Cortex of kidney (tissue), 1 donor: ENCODE measurements around the gene DCHS1.

Experiments
- DNase-seq: peaks from one replicate; lab custom pipeline; 2025; lab: John Stamatoyannopoulos, UW

Gene DCHS1

DNA sequence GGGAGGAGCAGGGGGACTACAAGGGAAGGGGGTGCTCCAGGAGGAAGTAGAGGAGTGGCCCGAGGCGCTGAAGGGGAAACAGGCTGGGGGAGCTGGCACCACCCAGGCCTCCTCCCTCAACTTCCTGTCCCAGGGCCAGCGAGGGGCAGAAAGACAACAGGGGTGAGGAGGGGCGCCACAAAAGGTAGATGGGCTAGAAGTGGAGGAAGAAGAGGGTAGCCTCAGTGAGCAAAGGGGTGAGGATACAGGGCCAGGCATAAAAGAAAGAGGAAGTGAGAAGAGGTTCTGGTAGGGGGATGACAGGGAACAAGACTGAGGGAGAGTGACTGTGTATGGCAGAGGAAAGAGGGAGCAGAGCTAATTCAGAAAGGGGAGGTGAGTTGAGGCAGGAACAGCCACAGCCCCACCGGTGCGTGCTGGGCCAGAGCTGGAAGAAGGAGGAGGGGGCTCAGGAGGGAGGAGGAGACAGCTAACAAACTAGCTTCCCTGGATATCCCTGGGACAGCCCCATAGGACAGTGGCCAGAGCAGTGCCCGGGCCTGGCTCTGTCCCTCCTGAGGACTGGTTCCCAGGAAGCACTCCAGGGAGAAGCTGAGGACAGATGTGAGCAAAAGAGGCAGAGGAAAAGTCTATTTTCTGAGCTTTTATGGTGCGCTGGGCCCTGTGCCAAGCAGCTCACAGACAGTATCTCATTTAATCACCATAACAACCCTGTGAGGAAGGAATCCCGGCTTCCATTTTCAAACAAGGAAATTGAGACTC is 8.5 kb downstream of the DCHS1 start:
- no peak for DNase-seq

DNA sequence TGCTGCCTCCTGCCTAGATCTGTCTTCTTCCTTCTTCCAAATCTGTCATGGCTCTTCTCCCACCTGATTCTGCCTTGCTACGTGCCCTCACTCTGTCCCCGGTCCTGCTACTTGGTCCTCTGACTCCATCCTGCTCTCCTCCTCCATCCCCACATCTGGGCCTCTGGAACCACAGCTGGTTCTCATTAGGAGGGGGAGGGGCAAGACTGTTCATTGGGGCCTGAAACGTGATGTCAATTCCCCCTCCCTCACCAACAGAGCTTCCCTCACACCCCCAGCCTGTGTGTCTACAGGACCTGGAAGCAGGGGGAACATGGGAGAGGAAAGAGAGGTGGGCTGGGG is 9.1 kb downstream of the DCHS1 start:
- DNase-seq = no peak

DNA sequence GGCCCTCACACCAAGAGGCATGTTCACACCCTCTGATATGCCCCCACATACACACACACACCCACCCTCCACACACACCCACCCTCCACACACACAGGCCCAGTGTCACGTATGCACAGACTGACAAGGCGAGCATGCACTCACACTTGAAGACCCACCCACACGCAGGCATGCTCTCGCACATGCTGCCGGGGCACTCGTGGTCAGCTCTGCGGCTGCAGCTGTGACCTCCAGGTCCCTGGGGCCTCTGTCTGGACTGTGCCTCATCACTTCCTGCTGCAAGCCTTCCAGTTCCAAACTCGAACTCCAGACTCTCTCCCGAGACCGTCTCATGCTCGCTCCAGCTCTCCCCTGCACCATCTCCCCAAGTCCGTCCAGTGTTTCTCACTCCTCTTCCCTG is 9.5 kb downstream of the DCHS1 start:
- DNase-seq = no peak

DNA sequence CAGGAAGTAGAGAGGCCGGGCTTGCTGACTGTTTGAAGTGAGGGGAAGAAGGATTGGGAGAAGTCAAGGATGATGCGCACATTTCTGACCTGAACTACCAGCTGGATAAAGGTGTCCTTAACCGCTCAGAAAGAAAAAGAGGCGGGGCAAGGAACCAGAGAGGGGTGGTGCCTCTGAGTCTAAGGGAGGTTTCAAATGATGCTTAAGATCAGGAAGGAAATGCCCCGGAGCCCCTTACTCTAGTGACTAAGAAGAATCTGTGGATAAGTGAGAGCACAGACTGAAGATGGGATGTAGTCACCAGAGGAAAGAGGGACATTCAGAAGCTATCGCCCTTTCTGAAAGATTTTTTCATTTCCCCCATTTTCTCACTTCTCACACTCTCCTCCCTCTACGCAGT is 12.7 kb downstream of the DCHS1 start:
- DNase-seq = no peak

DNA sequence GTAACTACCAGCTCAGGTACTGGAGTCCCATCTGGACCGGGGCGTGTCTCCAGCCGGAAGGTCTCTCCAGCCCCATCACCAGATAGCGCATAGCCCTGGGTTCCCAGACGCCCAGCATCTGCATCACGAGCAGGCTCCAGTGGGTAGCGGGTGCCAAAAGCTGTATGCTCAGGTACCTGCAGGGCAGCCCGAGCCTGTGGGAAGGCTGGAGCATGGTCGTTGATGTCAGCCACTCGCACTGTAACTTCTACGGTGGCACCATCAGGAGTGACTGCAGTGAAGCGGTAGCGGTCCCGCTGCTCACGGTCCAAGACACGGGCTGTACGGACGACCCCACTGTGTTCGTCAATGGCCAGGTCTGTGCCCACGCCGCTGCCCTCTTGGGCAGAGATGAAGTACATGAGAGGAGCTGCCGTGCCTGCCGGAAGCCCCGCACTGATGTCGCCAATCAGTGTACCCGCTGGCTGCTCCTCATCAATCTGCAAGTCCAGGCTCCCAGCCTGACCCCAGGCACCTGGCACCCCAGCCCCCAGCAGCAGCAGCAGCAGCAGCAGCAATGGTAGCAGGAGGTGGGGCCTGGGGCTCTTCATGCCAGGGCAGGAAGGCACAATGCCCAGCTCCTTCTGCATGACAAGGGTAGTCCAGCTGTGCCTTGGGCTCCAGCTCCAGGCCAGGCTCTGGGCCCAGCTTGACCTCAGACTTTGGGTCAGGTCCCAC is 14.5 kb downstream of the DCHS1 start:
- no peak for DNase-seq

DNA sequence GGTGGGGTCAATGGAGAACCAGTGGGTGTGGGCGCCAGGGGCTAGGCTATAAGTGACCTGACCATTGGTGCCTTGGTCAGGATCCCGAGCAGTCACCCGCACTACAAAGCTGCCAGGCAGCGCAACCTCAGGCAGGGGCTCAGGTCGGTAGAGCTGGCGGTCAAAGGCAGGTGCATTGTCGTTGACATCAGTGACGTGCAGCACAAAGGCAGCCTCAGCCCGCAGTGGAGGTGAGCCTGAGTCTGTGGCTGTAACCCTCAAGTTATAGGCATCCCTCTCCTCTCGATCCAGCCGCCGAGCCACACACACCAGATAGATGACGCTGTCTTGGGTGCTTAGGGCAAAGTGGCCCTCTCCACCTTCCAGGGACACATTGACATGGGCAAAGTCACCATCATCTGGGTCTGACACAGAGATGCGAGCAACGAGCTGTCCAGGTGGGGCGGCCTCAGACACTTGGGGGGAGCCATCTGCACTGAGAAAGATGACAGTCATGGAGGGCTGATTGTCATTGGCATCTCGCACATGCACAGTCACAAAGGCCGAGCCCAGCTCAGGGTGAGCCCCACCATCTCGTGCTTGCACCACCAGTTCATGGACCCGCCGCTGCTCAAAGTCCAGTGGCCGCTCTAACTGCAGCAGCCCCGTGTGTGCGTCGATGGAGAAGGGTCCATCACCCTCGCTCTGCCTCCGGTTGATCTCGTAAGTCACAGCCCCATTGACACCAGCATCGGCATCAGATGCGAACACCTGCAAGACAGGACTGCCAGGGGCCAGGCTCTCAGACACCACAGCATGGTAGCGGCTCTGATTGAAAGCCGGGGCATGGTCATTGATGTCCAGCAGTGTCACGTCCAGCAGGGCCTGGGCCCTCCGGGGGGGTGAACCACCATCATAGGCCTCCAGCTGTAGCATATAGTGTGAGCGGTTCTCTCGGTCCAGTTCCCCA is 15.3 kb downstream of the DCHS1 start:
- no peak for DNase-seq

DNA sequence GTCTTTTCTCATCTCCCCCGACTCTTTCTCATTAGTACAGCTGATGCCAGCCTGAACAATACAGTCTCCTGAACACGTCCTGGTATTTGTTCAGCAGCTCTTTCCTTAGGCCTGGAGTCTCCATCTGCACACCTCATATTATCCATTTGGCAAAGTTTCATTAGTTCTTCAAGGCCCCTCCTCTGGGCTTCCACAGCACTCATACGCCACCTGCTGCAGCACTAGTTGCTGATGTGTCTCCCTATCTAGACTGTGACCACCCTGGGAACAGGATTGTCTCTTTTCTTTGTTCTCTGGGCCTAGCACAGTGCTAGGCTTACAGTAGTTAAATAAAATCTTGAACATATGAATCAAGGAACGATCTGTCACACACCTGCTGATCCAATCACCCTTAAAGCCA is 17.2 kb downstream of the DCHS1 start:
- no peak for DNase-seq

DNA sequence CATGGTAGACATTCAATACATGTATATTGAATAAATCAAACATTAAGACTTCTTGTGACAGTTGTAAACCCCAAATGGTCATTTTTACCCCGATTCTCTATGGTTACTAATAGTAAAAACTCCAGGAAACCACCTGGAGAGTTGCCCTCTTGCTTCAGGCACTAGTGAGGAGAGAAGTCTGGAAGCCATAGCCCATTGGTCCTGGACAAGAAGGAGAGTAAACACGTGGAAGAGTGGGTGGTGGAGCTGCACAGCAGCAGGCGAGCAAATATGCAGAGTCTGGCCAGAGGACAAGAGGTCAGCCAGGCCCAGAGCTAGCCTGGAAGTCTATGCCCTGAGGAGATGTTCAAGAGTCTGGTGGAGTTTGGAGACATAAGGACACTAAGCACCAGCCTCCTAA is 17.7 kb downstream of the DCHS1 start:
- DNase-seq = no peak

DNA sequence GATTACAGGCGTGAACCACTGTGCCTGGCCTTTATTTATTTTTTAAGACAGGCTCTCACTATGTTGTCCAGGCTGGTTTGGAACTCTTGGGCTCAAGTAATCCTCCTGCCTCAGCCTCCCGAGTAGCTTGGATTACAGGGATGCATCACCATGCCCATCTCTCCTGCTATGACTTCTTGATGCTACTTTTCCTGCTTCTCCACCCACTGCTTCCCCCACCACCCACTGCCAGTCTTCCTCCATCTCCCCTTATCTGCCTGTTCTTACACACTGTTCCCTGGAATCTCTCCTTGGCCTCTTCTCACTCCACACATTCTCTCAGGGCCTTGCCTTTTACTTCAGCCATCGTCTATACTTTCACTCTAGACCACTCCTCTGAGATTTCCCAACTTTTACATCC is 19.1 kb downstream of the DCHS1 start:
- no peak for DNase-seq

DNA sequence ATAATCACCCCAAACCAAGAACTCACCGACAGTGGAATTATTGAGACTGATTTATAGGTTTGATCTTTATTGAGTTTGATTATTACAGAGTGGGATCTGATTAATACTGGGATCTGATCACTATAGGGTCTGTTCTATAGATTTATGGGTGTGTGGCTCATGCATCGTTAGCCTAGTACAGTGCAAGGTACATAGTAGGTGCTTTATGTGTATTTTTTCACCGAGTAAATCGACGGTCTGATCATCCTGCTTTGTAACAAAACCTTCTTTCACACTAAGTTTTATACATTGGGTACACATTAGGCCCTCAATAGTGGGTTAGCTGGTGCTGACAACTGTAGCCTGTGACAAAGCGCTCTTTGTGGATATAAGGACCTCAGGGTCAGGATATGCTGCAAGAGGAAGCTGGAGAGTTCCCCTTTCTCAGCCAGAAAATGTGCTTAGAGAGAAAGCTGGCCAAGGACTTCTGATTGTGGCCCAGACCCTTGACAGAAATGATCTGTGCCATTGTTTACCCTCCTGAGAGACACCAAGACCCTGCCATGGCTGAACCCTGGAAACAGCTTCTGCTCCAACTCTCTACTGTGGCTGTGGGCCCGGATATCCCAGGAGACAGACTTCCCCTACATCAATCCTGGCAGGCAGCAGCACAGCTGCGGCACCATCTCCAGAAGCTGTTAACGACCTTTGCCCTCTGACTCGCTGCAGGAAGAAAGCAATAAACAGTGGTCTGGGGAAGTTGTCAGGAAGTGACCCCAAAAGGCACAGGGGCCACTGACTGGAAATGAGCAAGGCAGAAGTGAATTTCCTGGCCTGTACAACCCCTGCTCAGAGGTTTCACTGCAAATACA is 20.3 kb downstream of the DCHS1 start:
- no peak for DNase-seq

DNA sequence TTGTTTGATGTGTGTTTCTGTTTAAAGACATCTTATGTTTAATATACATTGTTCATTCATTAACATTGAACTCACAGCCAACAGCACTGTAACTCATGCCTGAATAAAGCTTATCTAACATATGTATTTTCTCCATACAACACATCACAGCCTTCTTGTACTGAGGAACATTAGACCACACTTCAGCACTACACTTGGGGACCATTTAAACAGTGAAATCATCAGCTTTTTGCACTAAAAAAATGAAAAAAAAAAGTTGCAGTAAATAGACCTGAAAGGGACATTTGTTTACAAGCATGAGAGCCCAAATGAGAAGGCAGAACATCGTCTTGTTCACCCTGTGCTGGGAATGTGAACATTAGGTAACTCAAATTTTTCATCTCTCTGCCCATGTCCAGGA is 21.1 kb downstream of the DCHS1 start:
- DNase-seq = no peak

DNA sequence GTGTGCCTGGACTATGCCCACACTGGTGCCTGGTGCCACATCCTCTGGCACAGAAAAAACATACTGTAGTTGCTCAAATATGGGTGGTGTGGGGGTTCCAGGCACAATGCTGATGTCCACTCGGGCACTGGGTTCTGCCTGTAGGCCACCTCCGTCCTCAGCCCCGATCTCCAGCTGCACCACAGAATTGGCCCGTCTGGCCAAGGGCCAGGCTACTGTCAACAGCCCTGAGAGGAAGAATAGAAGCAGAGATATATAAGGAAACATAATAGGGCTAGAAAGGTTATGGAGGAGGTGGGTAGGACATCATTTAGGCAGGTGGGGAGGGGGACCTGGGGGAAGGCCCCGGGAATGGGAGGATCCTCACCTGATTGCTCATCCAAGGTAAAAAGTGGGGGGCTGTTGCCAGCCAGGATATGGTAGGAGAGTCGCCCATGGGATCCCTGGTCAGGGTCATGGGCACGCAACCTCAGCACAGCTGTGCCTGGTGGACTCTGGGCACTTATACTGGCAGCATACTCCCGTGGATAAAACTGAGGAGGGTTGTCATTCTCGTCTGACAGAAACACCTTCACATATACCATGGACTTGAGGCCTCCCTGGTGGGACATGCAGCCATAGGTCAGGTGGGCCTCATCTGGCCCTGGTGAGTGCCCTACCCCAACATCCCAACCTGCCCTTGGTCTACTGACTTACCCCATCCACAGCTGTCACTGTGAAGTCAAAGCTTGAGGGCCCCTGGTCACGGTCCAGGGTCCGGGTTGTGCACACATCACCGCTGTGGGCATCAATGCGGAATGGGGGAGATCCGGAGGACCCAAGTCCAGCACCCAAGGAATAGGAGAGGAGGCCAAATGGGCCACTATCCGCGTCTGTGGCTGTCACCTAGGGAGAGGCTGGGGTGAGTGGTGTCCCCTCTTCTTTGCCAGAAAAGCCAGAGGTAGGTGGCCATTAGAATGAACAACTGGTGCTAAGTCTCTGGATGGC is 21.9 kb downstream of the DCHS1 start:
- no peak for DNase-seq

DNA sequence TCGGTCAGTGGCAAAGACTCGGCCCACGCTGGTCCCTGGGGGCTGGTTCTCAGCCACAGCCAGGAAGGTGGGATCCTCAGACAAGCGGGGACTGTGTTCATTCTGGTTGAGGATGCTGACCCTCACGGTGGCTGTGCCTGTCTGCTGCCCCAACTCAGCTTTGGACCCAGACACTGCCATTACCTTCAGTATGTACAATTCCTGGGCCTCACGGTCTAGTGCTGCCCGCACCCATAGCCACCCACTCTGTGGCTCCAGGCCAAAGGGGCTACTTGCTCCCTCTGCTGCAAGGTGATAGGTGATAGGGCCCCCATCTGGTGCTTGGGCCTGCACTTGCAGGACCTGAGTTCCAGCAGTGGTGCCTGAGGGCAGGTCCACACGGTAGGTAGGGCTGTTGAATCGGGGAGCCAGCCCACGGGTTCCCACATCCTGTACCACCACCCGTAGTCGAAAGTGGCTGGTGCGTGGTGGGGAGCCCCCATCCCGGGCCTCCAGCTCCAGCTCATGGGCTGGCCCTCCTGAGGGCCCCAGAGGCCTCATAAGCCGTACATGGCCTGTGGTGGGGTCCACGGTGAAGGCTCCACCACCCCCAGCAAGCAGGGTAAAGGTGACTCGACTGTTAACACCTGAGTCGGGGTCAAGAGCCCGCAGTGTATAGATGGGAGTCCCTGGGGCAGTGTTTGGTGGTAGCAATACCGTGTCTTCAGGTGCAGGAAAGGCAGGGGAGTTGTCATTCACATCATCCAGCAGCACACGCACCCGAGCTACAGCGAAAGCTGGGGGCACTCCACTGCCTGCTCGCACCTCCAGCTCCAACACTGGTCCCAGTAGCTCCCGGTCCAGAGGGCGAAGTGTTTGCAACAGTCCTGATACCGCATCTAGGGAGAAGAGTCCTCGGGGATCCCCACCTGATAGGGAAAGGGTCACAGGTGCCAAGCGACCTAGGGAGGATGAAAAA is 23.2 kb downstream of the DCHS1 start:
- DNase-seq = no peak

DNA sequence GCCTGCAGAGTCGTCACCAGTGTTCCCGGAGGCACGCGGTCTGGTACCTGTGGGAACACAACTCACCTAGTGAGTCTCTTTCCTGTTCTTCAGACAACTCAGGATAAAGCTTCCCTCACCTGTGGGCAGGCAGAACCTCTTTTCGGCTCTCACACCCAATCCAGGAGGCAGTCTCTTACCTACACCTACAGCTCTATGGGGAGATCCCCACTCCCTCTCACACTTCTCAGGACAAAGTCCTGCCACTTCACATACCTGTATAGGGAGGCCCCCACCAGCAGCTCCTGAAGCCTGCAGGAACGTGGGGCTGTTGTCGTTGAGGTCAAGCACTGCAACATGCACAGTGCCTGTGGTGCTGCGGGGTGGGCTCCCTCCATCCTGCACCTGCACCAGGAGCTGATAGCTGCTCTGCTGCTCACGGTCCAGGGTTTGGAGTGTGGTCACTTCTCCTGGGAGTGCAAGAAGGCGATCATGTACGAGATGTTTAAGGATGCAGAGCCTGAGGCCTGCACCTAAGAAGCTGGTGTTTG is 24.2 kb downstream of the DCHS1 start:
- DNase-seq = no peak

DNA sequence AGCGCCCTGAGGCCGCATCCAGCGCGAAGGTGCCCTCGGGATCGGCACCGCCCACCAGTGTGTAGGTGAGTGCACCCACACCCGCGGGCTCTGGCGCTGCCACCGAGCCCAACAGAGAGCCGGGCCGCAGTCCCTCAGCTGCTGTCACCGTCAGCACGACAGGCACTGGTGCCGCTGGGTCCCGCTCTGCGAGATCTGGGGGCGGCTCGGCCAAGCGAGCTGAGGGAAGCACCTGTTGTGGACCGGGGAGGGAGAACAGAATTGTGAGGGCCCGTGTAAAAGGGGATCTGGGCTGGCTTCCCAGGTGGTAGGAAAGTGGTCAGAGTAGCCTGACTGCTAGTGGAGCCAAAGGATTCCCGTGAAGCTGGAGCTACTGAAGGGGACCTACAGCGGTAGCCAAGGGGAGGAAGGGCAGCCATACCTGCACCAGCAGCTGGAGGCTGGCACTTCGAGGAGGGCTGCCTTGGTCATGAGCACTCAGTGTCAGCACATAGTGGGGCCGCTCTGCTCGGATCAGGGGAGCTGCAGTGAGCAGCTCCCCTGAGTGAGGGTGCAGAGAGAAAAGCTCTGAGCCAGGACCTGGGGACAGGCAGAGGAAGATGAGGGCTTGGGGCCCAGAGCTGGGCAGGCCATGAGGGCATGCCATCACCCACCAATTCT is 24.8 kb downstream of the DCHS1 start:
- DNase-seq = no peak

DNA sequence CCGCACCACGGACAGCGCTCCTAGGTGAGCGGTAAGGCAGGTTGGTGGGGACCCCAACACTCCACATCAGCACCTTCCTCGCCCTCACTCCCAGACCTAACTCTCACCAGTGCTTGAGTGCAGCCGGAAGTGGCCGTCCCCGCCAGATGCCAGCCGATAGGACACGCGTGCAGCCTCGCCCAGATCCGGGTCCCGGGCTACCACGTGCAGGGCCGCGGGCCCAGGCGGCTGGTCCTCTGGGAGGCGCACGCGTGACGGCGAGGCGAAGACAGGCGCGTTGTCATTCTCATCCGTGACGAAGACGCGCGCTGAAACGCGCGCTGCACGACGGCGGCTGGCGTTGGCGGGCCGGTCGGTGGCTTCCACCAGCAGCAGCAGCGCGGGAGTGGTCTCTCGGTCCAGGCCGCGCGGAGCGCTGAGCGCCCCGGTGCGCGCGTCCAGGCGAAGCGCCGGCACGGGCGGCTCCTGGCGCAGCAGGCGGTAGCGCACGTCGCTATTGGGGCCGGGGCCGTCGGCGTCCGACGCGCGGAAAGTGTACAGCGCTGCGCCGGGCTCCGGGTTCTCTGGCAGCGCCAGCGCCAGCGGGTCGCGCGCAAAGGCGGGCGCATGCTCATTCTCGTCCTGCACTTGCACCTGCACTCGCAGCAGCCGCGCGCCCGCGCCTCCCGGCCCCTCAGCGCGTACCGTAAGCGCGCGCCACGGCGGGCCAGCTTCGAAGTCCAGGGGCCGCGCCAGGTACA is 25.5 kb downstream of the DCHS1 start:
- no peak for DNase-seq

DNA sequence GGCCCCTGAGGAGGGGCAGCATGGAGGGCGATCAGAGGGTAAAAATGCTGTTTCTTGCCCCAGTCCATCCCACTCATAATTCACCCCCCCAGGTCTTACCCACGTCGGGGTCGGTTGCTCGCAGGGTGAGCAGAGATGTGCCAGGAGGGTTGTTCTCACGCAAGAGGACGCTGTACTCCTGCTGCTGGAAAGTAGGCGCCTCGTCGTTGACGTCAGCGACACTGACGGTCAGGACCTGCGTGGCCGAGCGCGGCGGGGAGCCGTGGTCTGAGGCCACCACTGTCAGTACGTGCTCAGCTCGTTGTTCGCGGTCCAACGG is 26.1 kb downstream of the DCHS1 start:
- DNase-seq = no peak

DNA sequence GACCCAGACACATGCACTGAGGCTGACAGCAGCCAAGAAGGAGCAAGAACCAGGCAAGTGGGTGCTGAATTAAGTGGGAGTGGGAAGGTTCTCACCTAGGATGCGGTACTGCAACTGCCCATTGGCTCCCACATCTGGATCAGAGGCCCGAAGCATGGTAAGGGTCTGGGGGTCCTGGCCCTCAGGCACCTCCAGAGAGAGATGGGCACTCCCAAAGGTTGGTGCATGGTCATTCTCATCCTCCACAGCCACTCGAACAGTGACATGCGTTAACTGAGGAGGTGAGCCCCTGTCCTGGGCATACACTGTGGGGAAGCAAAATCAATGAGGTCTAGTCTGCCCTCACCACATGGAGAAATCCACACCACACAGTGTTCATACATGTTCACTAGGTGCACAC is 27.1 kb downstream of the DCHS1 start:
- no peak for DNase-seq
